ENCODE data around the gene REM1. TPM values are rescaled to one million over a fixed set of nuclear protein-coding genes. Genes with fewer than 3 reads are reported as not detected.

The REM1 gene
- total RNA-seq, 1 donor from 2014 or later: not detected

- peaks cover 8% of the 10 kb centered on the region for H3K36me3 Mint-ChIP-seq (ENCODE audit: low read depth)
- DNase-seq (ENCODE audit: low read depth, low spot score): no peak
- H3K9me3 Mint-ChIP-seq: peaks cover 30% of the 10 kb centered on the region
- no peak overlapping the region for H3K27ac Mint-ChIP-seq (ENCODE audit: unreplicated experiment)
- H3K4me1 Mint-ChIP-seq: no peaks in the 10 kb centered on the region
- H3K27me3 Mint-ChIP-seq (ENCODE audit: low read depth): peaks cover 2% of the 10 kb centered on the region
- TF ChIP-seq, protein P1, sequence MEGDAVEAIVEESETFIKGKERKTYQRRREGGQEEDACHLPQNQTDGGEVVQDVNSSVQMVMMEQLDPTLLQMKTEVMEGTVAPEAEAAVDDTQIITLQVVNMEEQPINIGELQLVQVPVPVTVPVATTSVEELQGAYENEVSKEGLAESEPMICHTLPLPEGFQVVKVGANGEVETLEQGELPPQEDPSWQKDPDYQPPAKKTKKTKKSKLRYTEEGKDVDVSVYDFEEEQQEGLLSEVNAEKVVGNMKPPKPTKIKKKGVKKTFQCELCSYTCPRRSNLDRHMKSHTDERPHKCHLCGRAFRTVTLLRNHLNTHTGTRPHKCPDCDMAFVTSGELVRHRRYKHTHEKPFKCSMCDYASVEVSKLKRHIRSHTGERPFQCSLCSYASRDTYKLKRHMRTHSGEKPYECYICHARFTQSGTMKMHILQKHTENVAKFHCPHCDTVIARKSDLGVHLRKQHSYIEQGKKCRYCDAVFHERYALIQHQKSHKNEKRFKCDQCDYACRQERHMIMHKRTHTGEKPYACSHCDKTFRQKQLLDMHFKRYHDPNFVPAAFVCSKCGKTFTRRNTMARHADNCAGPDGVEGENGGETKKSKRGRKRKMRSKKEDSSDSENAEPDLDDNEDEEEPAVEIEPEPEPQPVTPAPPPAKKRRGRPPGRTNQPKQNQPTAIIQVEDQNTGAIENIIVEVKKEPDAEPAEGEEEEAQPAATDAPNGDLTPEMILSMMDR (conservative IDR thresholded peaks at IDR 0.05): no peak
- no peak overlapping the region for H3K4me3 Mint-ChIP-seq
Observed at GRCh38 chr20:31476643-31477215, 1.6 kb downstream of the REM1 start.

GRCh38 chr20:31484001-31484400 lies 8.9 kb downstream of the REM1 start:
- TF ChIP-seq, protein P1 (conservative IDR thresholded peaks at IDR 0.05): no peak
- H3K4me1 Mint-ChIP-seq: no peaks in the 10 kb centered on the region
- peaks cover 25% of the 10 kb centered on the region for H3K27me3 Mint-ChIP-seq (ENCODE audit: low read depth)
- no peak overlapping the region for H3K4me3 Mint-ChIP-seq
- no peak for DNase-seq (ENCODE audit: low read depth, low spot score)
- H3K36me3 Mint-ChIP-seq (ENCODE audit: low read depth): no peaks in the 10 kb centered on the region
- peaks cover 17% of the 10 kb centered on the region for H3K9me3 Mint-ChIP-seq
- no peak overlapping the region for H3K27ac Mint-ChIP-seq (ENCODE audit: unreplicated experiment)

- Mint-ChIP-seq H3K4me3 (no peak overlapping the region), H3K27me3 (ENCODE audit: low read depth) (peaks cover 30% of the 10 kb centered on the region), H3K36me3 (ENCODE audit: low read depth) (no peaks in the 10 kb centered on the region), H3K4me1 (no peaks in the 10 kb centered on the region), H3K27ac (ENCODE audit: unreplicated experiment) (no peak overlapping the region), H3K9me3 (peaks cover 14% of the 10 kb centered on the region)
- no peak for DNase-seq (ENCODE audit: low read depth, low spot score)
- TF ChIP-seq, protein P1 (conservative IDR thresholded peaks at IDR 0.05): no peak
Observed at GRCh38 chr20:31485450-31486339, 10.6 kb downstream of the REM1 start.

DNA sequence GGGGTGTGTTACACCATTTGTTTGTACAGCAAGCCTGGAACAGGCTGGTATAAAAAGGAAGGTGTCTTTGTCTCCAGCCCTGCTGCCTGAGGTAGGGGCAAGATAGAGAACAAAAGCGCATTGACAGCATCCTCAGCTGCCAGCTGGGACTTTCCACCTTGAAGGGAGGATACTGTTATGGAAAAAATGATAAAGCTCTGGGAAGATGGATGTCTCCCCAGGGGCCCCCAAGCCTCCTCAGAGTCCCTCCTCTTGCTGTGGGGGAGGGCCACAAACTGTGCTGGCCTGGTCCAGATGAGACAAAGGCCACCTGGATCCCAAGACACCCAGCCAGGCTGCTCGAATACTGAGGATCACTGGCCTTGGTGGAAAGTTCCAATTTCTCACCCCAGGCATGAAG lies 13.0 kb downstream of the REM1 start:
- TF ChIP-seq, protein P1 (conservative IDR thresholded peaks at IDR 0.05): no peak
- no peaks in the 10 kb centered on the region for H3K4me1 Mint-ChIP-seq
- no peak overlapping the region for H3K4me3 Mint-ChIP-seq
- H3K27ac Mint-ChIP-seq (ENCODE audit: unreplicated experiment): no peak overlapping the region
- H3K9me3 Mint-ChIP-seq: peaks cover 6% of the 10 kb centered on the region
- peaks cover 32% of the 10 kb centered on the region for H3K27me3 Mint-ChIP-seq (ENCODE audit: low read depth)
- DNase-seq (ENCODE audit: low read depth, low spot score): no peak
- no peaks in the 10 kb centered on the region for H3K36me3 Mint-ChIP-seq (ENCODE audit: low read depth)

DNA sequence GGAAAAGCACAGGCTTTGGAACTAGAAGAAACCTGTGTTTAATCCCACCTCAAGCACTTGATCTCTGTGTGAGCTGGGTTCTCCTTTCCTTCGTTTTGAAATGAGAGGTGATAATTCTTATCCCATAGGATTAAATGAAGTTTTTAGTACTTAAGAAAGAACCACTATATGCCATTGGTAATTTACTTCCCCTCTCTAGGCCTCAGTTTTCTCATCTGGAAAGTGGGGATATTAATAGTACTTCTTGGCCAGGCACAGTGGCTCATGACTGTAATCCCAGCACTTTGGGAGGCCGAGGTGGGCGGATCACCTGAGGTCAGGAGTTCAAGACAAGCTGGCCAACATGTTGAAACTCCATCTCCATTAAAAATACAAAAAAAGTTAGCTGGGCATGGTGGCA lies 14.1 kb downstream of the REM1 start:
- Mint-ChIP-seq H3K9me3 (peaks cover 6% of the 10 kb centered on the region), H3K27ac (ENCODE audit: unreplicated experiment) (no peak overlapping the region), H3K27me3 (ENCODE audit: low read depth) (peaks cover 36% of the 10 kb centered on the region), H3K4me1 (no peaks in the 10 kb centered on the region), H3K4me3 (no peak overlapping the region), H3K36me3 (ENCODE audit: low read depth) (no peaks in the 10 kb centered on the region)
- no peak for DNase-seq (ENCODE audit: low read depth, low spot score)
- TF ChIP-seq, protein P1 (conservative IDR thresholded peaks at IDR 0.05): no peak

Measured in neural crest cell (in vitro differentiated cells).